KMS-11 (cell line): ENCODE measurements around the gene OSBPL8.

Experiments
- H2AFZ ChIP-seq: fragments of 200-600 bp; sonication (generic); 2 replicates; pipeline ENCODE4 v1.6.1; 2016; ENCODE audit warnings: antibody characterized with exemption, mixed run types, low read depth
- H3K27ac ChIP-seq: fragments of 200-600 bp; sonication (generic); 2 replicates; pipeline ENCODE4 v1.6.1; 2016; ENCODE audit warnings: mild to moderate bottlenecking, mixed run types
- H3K27me3 ChIP-seq: fragments of 200-600 bp; sonication (generic); 2 replicates; pipeline ENCODE4 v1.6.1; 2017; ENCODE audit warnings: mild to moderate bottlenecking, low read depth, mixed run types, moderate library complexity; ENCODE audit not compliant: insufficient read depth
- H3K36me3 ChIP-seq: fragments of 200-600 bp; sonication (generic); 2 replicates; pipeline ENCODE4 v1.6.1; 2017; ENCODE audit warnings: mild to moderate bottlenecking, mixed run types; ENCODE audit not compliant: insufficient read depth
- H3K4me1 ChIP-seq: fragments of 200-600 bp; sonication (generic); 2 replicates; pipeline ENCODE4 v1.6.1; 2016; ENCODE audit warnings: mild to moderate bottlenecking, low read depth, mixed run types; ENCODE audit not compliant: poor library complexity, severe bottlenecking
- H3K4me2 ChIP-seq: fragments of 200-600 bp; sonication (generic); 2 replicates; pipeline ENCODE4 v1.7.0; 2016; ENCODE audit warnings: mild to moderate bottlenecking, mixed run types
- H3K4me3 ChIP-seq: fragments of 200-600 bp; sonication (generic); IDR thresholded peaks from 2 replicates; pipeline ENCODE4 v1.6.1; 2017; ENCODE audit warnings: low read depth, low read length, mixed read lengths; ENCODE audit not compliant: insufficient read depth
- H3K79me2 ChIP-seq: fragments of 200-600 bp; sonication (generic); 2 replicates; pipeline ENCODE4 v1.6.1; 2016; ENCODE audit warnings: low read depth, mixed run types; ENCODE audit not compliant: insufficient read depth
- H3K9ac ChIP-seq: fragments of 200-600 bp; sonication (generic); 2 replicates; pipeline ENCODE4 v1.6.1; 2016; ENCODE audit warnings: mild to moderate bottlenecking, mixed run types
- H4K20me1 ChIP-seq: fragments of 200-600 bp; sonication (generic); 2 replicates; pipeline ENCODE4 v1.6.1; 2016; ENCODE audit warnings: mild to moderate bottlenecking, mixed run types; ENCODE audit not compliant: insufficient read depth
- TF ChIP-seq, protein P1 (sequence below): fragments of 200-600 bp; sonication (generic); conservative IDR thresholded peaks from 2 replicates; pipeline ENCODE4 v1.6.1; 2017; ENCODE audit warnings: low read depth, mild to moderate bottlenecking, antibody characterized with exemption, low read length, moderate library complexity, mixed read lengths

Gene OSBPL8

DNA sequence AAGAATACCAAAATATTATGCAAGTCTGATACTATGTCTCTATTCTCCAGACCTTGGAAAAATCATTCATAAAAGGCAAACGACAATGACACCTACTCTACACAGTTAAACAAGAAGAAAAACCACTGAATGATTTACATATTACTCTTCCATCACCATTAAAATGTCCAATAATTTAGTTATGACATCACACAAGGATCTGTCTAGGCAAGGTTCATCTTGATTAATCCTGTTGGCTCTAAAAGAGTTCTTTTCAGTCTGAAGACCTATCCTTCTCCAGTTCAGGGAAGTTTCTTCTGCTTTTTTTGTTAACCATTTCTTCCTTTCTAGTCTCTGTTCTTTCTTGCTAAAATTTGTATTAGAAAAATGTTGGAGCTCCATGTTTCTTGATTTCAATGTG is 64.0 kb downstream of the OSBPL8 start:
- no peaks in the 10 kb centered on the region for H3K27me3 ChIP-seq
- H3K79me2 ChIP-seq, result no peaks in the 10 kb centered on the region
- H4K20me1 ChIP-seq, result no peaks in the 10 kb centered on the region
- no peak overlapping the region for H2AFZ ChIP-seq
- no peaks in the 10 kb centered on the region for H3K36me3 ChIP-seq
- no peak overlapping the region for H3K4me2 ChIP-seq
- no peak overlapping the region for H3K9ac ChIP-seq
- TF ChIP-seq, protein P1, sequence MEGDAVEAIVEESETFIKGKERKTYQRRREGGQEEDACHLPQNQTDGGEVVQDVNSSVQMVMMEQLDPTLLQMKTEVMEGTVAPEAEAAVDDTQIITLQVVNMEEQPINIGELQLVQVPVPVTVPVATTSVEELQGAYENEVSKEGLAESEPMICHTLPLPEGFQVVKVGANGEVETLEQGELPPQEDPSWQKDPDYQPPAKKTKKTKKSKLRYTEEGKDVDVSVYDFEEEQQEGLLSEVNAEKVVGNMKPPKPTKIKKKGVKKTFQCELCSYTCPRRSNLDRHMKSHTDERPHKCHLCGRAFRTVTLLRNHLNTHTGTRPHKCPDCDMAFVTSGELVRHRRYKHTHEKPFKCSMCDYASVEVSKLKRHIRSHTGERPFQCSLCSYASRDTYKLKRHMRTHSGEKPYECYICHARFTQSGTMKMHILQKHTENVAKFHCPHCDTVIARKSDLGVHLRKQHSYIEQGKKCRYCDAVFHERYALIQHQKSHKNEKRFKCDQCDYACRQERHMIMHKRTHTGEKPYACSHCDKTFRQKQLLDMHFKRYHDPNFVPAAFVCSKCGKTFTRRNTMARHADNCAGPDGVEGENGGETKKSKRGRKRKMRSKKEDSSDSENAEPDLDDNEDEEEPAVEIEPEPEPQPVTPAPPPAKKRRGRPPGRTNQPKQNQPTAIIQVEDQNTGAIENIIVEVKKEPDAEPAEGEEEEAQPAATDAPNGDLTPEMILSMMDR, result no peak
- no peak overlapping the region for H3K27ac ChIP-seq
- H3K4me3 ChIP-seq, result no peak overlapping the region
- H3K4me1 ChIP-seq, result no peaks in the 10 kb centered on the region

DNA sequence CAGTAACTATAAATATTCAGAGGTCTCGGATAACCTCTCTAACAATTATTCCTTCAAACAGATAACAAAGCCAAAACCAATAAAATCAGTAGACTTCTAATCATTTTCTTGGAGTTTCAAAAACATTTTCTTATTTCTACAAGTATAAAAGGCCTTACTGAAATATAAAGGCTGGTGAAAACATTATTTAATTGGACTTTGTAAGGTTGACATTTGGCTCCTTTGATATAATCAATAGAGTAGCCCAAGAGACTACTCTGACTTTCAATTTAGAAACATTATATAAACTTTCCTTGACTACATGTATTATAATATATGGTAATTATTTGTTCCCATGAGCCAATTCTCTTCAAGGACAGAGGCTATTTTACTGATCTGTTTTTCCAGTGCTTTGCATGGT is 68.3 kb downstream of the OSBPL8 start:
- no peak overlapping the region for H3K27ac ChIP-seq
- H3K9ac ChIP-seq, result no peak overlapping the region
- no peaks in the 10 kb centered on the region for H4K20me1 ChIP-seq
- no peaks in the 10 kb centered on the region for H3K4me1 ChIP-seq
- no peak overlapping the region for H2AFZ ChIP-seq
- TF ChIP-seq, protein P1, result no peak
- no peak overlapping the region for H3K4me2 ChIP-seq
- H3K36me3 ChIP-seq, result no peaks in the 10 kb centered on the region
- no peaks in the 10 kb centered on the region for H3K27me3 ChIP-seq
- H3K4me3 ChIP-seq, result no peak overlapping the region
- 0 out of 2 replicates have a peak, but pooled peaks cover 6% of the 10 kb centered on the region for H3K79me2 ChIP-seq

DNA sequence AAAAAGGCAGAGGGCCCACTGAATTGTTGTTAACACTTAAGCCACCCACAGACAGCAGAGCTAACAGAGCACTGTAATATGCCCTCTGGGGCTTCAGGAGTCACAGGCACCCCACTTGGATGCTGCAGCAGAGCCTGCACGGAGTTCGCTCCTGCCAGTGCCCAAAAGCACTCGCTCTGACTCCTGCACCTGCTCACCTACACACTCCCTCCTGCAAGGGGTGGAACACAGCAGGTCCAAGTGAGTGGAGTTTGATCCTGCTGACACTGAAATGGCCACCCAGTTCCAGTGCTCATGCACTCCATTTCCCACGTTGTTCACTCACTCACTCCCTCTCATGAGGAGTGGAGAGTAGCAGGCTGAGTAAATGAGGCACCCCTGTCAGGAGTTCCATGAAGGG is 68.8 kb downstream of the OSBPL8 start:
- H3K36me3 ChIP-seq, result no peaks in the 10 kb centered on the region
- H3K27ac ChIP-seq, result no peak overlapping the region
- no peaks in the 10 kb centered on the region for H3K27me3 ChIP-seq
- H3K79me2 ChIP-seq, result 0 out of 2 replicates have a peak, but pooled peaks cover 6% of the 10 kb centered on the region
- H2AFZ ChIP-seq, result no peak overlapping the region
- no peaks in the 10 kb centered on the region for H4K20me1 ChIP-seq
- H3K4me1 ChIP-seq, result no peaks in the 10 kb centered on the region
- no peak overlapping the region for H3K9ac ChIP-seq
- H3K4me3 ChIP-seq, result no peak overlapping the region
- no peak overlapping the region for H3K4me2 ChIP-seq
- TF ChIP-seq, protein P1, result no peak

DNA sequence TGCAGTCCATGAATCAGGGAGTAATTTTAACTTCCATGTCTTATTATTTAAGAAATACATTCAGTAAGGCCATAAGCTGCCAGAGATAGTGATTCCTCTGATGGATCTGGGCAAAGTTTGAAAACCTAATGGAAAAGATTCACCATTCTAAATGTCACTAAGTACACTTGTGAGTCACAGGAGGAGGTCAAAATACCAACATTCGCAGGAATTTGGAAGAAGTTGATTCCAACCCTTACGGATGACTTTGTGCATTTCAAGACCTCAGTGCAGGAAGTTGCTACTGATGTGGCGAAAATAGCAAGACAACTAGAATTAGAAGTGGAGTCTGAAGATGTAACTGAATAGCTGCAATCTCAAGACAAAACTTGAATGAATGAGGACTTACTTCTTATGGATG is 69.8 kb downstream of the OSBPL8 start:
- Histone ChIP-seq H3K27ac (no peak overlapping the region), H3K9ac (no peak overlapping the region), H2AFZ (no peak overlapping the region), H3K27me3 (no peaks in the 10 kb centered on the region), H3K4me2 (no peak overlapping the region), H3K4me3 (no peak overlapping the region), H4K20me1 (no peaks in the 10 kb centered on the region), H3K79me2 (0 out of 2 replicates have a peak, but pooled peaks cover 6% of the 10 kb centered on the region), H3K36me3 (no peaks in the 10 kb centered on the region), H3K4me1 (no peaks in the 10 kb centered on the region)
- TF ChIP-seq, protein P1, result no peak

DNA sequence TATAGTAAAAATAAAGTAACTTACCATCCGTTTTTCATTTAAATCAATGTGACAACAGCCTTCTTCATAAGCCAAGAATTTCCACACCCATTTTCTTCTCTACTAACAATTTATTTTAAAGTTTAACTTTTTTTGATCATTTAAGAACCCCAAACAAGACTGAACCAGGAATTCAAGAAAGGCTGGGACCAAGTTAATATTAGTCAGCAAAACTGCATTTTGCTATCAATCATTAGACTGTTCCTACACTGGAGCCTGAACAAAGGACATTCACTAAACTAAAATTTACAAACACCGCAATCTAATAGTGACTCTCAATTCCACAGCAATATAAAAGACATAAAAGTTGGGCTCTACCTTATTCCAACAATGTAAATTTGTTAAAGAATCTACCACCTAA is 73.6 kb downstream of the OSBPL8 start:
- TF ChIP-seq, protein P1, result no peak
- H3K36me3 ChIP-seq, result no peaks in the 10 kb centered on the region
- H3K27ac ChIP-seq, result no peak overlapping the region
- H3K4me3 ChIP-seq, result no peak overlapping the region
- no peak overlapping the region for H3K9ac ChIP-seq
- H3K4me2 ChIP-seq, result no peak overlapping the region
- H4K20me1 ChIP-seq, result no peaks in the 10 kb centered on the region
- 0 out of 2 replicates have a peak, but pooled peaks cover 6% of the 10 kb centered on the region for H3K79me2 ChIP-seq
- H3K27me3 ChIP-seq, result no peaks in the 10 kb centered on the region
- H2AFZ ChIP-seq, result no peak overlapping the region
- H3K4me1 ChIP-seq, result no peaks in the 10 kb centered on the region
